HUES48 (cell line): ENCODE results near the gene GIMAP1.

Source experiments
- H3K27ac ChIP-seq: one replicate; pipeline ENCODE4 v1.7.0; 2013; ENCODE audit warnings: low read depth, low read length, inconsistent platforms
- H3K27me3 ChIP-seq: 2 replicates; pipeline ENCODE4 v1.6.1; 2013; ENCODE audit warnings: mild to moderate bottlenecking, low read length; ENCODE audit not compliant: control insufficient read depth, insufficient read depth
- H3K36me3 ChIP-seq: 2 replicates; pipeline ENCODE4 v1.6.1; 2013; ENCODE audit warnings: low read length; ENCODE audit not compliant: control insufficient read depth, insufficient read depth
- H3K4me1 ChIP-seq: 2 replicates; pipeline ENCODE4 v1.6.1; 2013; ENCODE audit warnings: mild to moderate bottlenecking, low read length; ENCODE audit not compliant: control insufficient read depth, insufficient read depth
- H3K4me3 ChIP-seq: 2 replicates; pipeline ENCODE4 v1.5.1; 2013; ENCODE audit warnings: mild to moderate bottlenecking, low read depth, low read length
- H3K9ac ChIP-seq: 2 replicates; pipeline ENCODE4 v1.6.1; 2013; ENCODE audit warnings: mild to moderate bottlenecking, low read depth, low read length, moderate library complexity
- H3K9me3 ChIP-seq: 2 replicates; pipeline ENCODE4 v1.6.1; 2013; ENCODE audit warnings: low read length; ENCODE audit not compliant: control insufficient read depth, insufficient read depth

GIMAP1 gene

DNA sequence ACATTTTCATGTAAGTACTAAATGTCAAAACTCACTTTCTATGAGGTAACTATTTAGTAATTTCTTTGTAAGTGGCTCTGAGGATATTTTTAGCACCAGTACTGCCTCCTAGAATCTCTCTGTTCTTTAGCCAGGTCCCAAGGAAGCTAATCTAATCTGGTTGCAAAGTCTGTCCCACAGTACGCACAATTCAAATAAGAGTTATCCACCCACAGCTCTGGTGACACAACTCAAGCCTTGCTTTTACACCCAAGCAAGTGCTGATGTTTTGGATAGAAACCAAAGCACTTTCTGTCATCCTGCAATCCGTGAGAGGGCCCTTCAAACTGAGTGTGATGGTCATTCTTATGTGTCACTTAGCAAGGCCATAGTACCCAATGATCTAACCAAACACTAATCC is 35.3 kb downstream of the GIMAP1 start:
- Histone ChIP-seq H3K9me3 (no peaks in the 10 kb centered on the region), H3K9ac (no peak overlapping the region), H3K27me3 (peaks cover 55% of the 10 kb centered on the region), H3K4me1 (no peaks in the 10 kb centered on the region), H3K36me3 (no peaks in the 10 kb centered on the region), H3K27ac (no peak overlapping the region), H3K4me3 (no peak overlapping the region)

DNA sequence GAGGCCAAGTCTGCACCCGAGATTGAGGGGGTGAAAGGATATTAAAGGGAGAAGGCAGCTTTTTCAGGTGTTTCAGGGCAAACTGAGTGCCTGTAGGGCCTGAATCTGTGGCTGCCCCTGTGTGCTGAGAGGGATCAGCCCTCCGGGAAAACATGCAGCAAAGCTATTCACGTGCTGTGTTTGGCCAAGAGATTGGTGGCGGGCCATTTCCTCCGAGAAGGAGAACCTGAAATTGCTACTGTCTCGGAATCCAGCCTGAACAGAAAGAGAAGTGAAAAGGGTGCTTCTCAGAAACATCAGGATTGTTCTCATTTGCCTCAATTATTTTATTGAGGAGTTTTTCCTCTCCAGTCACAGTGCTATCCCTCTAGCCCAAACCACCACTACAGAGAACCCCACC is 36.8 kb downstream of the GIMAP1 start:
- Histone ChIP-seq H3K27me3 (peaks cover 47% of the 10 kb centered on the region), H3K27ac (no peak overlapping the region), H3K9me3 (no peaks in the 10 kb centered on the region), H3K4me3 (no peak overlapping the region), H3K4me1 (no peaks in the 10 kb centered on the region), H3K36me3 (no peaks in the 10 kb centered on the region), H3K9ac (no peak overlapping the region)

DNA sequence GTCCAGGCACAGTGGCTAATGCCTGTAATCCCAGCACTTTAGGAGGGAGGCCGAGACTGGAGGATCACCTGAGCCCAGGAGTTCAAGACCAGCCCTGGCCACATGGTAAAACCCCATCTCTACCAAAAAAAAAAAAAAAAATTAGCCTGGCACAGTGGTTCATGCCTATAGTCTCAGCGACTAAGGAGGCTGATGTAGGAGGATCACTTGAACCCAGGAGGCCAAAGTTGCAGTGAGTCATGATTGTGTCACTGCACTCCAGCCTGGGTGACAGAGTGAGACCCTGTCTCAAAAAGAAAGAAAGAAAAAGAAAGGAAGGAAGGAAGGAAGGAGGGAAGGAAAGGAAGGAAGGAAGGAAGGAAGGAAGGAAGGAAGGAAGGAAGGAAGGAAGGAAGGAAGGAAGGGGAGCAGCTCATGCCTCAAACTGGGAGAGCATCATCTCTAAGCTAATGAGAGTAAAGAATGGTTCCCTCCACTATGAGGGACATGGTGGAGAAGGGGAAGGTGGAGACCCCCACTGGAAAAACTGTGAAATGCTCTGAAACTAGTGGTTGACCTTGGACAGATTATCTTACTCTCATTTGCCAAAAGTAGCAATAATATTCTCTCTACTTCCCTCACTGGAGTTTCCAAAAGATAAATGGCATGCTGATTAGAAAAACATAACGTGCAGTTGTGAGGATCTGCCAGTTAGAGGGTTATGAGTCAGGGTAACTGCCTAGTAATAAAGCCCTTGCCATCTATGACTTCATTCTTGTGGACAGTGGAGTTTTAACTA is 37.6 kb downstream of the GIMAP1 start:
- Histone ChIP-seq H3K27me3 (peaks cover 39% of the 10 kb centered on the region), H3K36me3 (no peaks in the 10 kb centered on the region), H3K4me1 (no peaks in the 10 kb centered on the region), H3K4me3 (no peak overlapping the region), H3K27ac (no peak overlapping the region), H3K9ac (no peak overlapping the region), H3K9me3 (no peaks in the 10 kb centered on the region)

DNA sequence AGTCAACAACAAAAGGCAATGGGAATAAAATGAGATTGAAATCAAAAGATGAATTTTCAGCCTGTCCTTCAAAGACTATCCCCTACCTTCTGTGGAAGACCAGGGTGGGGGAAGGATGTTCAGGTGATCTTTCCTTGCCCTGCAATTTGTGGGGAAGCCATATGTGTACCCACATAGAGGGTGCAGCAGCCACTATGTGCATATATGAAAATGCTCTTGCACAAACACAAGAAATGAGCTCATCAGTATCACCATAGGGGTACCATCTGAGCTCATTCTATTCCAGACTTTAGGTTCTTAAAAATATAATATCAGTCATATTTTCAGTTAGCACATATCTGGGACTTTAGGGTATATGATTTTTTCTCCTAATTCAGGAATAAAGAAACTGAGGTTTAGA is 38.5 kb downstream of the GIMAP1 start:
- H3K9ac ChIP-seq = no peak overlapping the region
- H3K27me3 ChIP-seq = peaks cover 30% of the 10 kb centered on the region
- H3K36me3 ChIP-seq = no peaks in the 10 kb centered on the region
- no peaks in the 10 kb centered on the region for H3K4me1 ChIP-seq
- H3K27ac ChIP-seq = no peak overlapping the region
- no peak overlapping the region for H3K4me3 ChIP-seq
- no peaks in the 10 kb centered on the region for H3K9me3 ChIP-seq

DNA sequence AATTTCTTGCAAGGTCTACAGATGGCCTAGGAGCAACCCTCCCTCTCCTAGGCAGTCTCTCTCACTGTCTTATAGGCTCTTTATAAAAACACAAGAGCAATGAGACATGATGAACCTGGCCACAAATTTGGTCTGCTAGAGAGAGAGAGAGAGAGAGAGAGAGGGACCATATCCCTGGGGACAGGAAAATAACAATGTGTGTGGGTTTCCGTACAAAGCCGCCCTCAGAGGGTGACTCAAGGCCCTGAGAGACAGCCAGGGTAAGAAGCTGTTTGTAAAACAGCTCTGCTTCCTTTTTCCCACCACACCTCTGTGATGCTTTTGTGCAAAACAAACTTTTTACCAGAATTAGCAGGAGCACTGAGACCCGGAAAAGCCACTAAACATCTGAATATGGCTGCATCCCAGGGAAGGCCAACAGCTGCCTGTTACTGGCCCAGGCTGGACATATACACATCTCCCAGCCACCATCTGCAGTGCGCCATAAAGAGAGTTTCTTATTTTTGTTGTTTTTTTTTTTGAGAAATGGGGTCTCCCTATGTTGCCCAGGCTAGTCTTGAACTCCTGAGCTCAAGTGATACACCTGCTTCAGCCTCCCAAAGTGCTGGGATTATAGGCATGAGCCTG is 39.2 kb downstream of the GIMAP1 start:
- Histone ChIP-seq H3K27ac (no peak overlapping the region), H3K9me3 (no peaks in the 10 kb centered on the region), H3K36me3 (no peaks in the 10 kb centered on the region), H3K4me3 (no peak overlapping the region), H3K9ac (no peak overlapping the region), H3K4me1 (no peaks in the 10 kb centered on the region), H3K27me3 (peaks cover 27% of the 10 kb centered on the region)

DNA sequence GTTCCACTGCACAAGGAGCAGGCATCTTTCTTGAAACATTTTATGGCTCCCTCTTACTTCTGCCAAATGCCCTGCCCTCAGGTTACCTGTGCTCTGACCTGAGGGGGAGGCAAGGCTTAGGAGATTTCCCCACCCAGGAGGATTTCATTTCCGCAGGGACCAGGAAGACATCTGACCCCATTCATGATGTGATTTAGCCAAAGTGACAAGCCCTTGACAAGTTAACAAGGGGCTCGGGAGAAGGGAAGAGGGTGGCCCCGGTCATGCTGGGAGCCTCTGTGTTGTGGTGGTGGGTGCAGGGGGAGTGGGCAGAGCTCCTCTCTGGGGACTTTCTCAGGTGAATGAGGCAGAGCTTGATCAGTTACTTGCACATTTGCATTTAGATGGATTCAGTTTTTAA is 39.8 kb downstream of the GIMAP1 start:
- Histone ChIP-seq H3K27me3 (peaks cover 25% of the 10 kb centered on the region), H3K9ac (no peak overlapping the region), H3K4me3 (no peak overlapping the region), H3K36me3 (no peaks in the 10 kb centered on the region), H3K4me1 (no peaks in the 10 kb centered on the region), H3K9me3 (no peaks in the 10 kb centered on the region), H3K27ac (no peak overlapping the region)

DNA sequence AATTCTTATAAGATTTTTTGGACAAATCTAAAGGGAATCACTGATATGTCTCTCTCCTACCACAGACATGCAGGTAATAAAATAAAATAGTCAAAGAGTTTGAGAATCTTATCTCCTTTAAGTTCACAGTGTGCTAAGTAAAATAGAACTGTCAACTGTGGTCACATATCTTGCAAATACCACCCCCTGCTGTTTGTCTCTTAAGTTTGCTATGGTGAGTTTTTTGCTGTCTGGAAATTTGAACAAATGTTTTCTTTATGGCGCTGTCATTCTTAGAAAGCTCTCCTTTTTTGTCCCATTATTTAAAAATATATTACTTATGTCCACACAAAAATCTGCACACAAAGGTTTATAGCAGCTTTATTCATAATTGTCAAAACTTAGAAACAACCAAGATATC is 40.4 kb downstream of the GIMAP1 start:
- Histone ChIP-seq H3K36me3 (no peaks in the 10 kb centered on the region), H3K9ac (no peak overlapping the region)

DNA sequence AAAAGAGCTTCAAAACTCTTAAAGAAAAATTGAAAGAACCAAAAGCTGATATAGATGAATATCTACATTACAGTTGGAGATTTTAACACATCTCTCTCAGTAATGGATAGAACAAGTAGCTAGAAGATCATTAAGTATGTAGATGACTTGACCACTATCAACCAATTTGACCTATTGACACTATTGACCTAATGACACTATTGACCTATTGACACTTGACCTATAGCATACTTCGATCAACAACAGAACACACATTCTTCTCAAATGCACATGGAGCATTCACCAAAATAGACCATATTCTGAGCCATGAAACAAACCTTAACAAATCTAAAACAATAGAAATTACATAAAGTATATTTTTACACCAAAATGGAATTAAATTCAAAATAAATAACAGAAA is 43.1 kb downstream of the GIMAP1 start:
- no peaks in the 10 kb centered on the region for H3K9me3 ChIP-seq

More for the DNA sequence above, 40.4 kb downstream of the GIMAP1 start:
- no peak overlapping the region for H3K4me3 ChIP-seq
- H3K27ac ChIP-seq = no peak overlapping the region
- no peaks in the 10 kb centered on the region for H3K4me1 ChIP-seq
- peaks cover 21% of the 10 kb centered on the region for H3K27me3 ChIP-seq
- H3K9me3 ChIP-seq = no peaks in the 10 kb centered on the region

DNA sequence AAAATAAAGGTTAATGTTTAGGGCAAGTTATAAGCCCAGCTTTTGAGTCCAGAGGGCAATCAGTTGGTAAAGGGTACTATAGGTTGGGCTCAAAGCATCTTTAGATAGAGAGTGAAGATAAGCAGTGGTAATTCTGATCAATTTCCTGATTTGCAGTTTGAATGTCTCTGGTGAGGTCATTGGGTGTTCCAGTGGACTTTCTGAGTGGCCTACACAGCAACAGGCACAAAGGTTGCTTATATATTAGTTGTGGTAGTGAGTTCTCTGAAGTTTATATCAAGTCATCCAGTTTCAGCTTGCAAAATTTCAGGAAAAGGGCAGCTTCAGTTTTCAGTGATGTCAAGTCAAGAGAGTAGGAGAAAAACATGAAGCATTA is 49.9 kb downstream of the GIMAP1 start:
- Histone ChIP-seq H3K27ac (no peak overlapping the region), H3K27me3 (no peaks in the 10 kb centered on the region), H3K4me3 (no peak overlapping the region), H3K4me1 (peaks cover 12% of the 10 kb centered on the region; the same call in 1 of the 2 replicates), H3K36me3 (no peaks in the 10 kb centered on the region), H3K9me3 (no peaks in the 10 kb centered on the region), H3K9ac (no peak overlapping the region)

More for the DNA sequence above, 43.1 kb downstream of the GIMAP1 start:
- Histone ChIP-seq H3K4me1 (no peaks in the 10 kb centered on the region), H3K9ac (no peak overlapping the region), H3K27ac (no peak overlapping the region), H3K27me3 (peaks cover 8% of the 10 kb centered on the region; the same call in 1 of the 2 replicates), H3K36me3 (no peaks in the 10 kb centered on the region), H3K4me3 (no peak overlapping the region)

DNA sequence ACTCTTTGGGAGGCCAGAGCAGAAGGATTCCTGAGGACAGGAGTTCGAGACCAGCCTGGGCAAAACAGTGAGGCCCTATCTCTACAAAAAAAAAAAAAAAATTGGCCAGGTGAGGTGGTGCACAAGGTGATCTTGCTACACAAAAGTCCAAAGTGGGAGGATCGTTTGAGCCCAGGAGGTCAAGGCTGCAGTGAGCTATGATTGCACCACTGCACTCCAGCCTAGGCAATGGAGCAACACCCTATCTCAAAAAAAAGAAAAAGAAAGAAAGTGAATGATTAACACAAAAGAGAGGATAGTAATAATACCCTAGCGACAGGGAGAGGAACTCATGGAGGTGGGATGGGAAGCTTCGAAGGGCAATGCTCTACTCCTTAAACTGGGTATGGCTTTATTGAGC is 53.4 kb downstream of the GIMAP1 start:
- Histone ChIP-seq H3K9me3 (no peaks in the 10 kb centered on the region), H3K4me1 (peaks cover 10% of the 10 kb centered on the region; the same call in 1 of the 2 replicates), H3K36me3 (no peaks in the 10 kb centered on the region), H3K9ac (no peak overlapping the region), H3K4me3 (no peak overlapping the region), H3K27ac (no peak overlapping the region), H3K27me3 (no peaks in the 10 kb centered on the region)
